ENCODE results near the gene EIF3A. TPM values are rescaled to one million over a fixed set of nuclear protein-coding genes. Genes with fewer than 3 reads are reported as not detected.

The EIF3A gene
- total RNA-seq (10 to 100 TPM; 91.2 to 97.0 TPM), polyA plus RNA-seq (ENCODE audit: insufficient read depth, low read depth, low replicate concordance) (71.1 TPM)
- long read RNA-seq, donor 1, full-length matches to known transcripts: 4 of 125 reads
- long read RNA-seq, donor 1, partial matches to known transcripts: 121 of 125 reads
- long read RNA-seq, donor 1, other reads (novel, unspliced or antisense): 0 of 125 reads
- long read RNA-seq, donor 2, full-length matches to known transcripts: 1 of 65 reads
- long read RNA-seq, donor 2, partial matches to known transcripts: 64 of 65 reads
- long read RNA-seq, donor 2, other reads (novel, unspliced or antisense): 0 of 65 reads

GRCh38 chr10:119080521-119081259 is at the start of gene EIF3A:
Gene EIF3A (minus strand): TSS chr10:119080817. CDS start chr10:119080676, 141 bp downstream.
- intact Hi-C loops (cut with DNase I; ENCODE audit: low total_unique reads): no loop called here
- Histone ChIP-seq H3K36me3 (ENCODE audit: low read depth, missing control alignments) (no peaks in the 10 kb centered on the region), H3K4me3 (peak within 1 kb of the TSS; percentile 92 to 99), H3K9me3 (no peaks in the 10 kb centered on the region), H3K27me3 (no peaks in the 10 kb centered on the region), H3K27ac (peak within 1 kb of the TSS; percentile 94 to 98), H3K4me1 (peaks cover 16% of the 10 kb centered on the region)
- 0 to 1% methylated on average over 23 to 50 of the region's 74 CpGs for WGBS, 2 donors
- DNase-seq: peak; percentile 94
- TF ChIP-seq, protein P1, sequence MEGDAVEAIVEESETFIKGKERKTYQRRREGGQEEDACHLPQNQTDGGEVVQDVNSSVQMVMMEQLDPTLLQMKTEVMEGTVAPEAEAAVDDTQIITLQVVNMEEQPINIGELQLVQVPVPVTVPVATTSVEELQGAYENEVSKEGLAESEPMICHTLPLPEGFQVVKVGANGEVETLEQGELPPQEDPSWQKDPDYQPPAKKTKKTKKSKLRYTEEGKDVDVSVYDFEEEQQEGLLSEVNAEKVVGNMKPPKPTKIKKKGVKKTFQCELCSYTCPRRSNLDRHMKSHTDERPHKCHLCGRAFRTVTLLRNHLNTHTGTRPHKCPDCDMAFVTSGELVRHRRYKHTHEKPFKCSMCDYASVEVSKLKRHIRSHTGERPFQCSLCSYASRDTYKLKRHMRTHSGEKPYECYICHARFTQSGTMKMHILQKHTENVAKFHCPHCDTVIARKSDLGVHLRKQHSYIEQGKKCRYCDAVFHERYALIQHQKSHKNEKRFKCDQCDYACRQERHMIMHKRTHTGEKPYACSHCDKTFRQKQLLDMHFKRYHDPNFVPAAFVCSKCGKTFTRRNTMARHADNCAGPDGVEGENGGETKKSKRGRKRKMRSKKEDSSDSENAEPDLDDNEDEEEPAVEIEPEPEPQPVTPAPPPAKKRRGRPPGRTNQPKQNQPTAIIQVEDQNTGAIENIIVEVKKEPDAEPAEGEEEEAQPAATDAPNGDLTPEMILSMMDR (IDR thresholded peaks at IDR 0.05): peak in 1 of 3 experiments; percentile 12
- peak; percentile 85 for TF ChIP-seq POLR2A (IDR thresholded peaks at IDR 0.05)

- H3K4me1 ChIP-seq: no peaks in the 10 kb centered on the region
- H3K27me3 ChIP-seq: no peaks in the 10 kb centered on the region
- H3K27ac ChIP-seq: no peak overlapping the region
- no peak for DNase-seq
- WGBS, 2 donors: 97 to 98% methylated on average over 4 of the region's 4 CpGs
- H3K36me3 ChIP-seq (ENCODE audit: low read depth, missing control alignments): no peaks in the 10 kb centered on the region
- TF ChIP-seq, protein P1 (IDR thresholded peaks at IDR 0.05): no peak
- TF ChIP-seq POLR2A (IDR thresholded peaks at IDR 0.05): no peak
- H3K9me3 ChIP-seq: no peaks in the 10 kb centered on the region
- H3K4me3 ChIP-seq: no peak overlapping the region
- intact Hi-C loops (cut with DNase I; ENCODE audit: low total_unique reads): no loop called here
Observed at GRCh38 chr10:119129721-119130120, 49.1 kb upstream of the EIF3A start.

DNA sequence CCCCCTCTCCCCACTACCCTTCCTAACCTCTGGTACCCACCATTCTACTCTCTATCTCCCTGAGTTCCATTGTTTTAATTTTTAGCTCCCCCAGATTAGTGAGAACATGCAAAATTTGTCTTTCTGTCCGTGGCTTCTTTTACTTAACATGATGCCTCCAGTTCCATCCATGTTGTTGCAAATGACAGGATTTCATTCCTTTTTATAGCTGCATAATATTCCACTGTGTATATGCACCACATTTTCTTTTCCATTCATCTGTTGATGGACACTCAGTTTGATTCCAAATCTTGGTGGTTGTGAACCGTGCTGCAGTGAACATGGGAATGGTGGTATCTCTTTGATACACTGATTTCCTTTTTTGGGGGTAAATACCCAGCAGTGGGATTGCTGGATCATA is 45.3 kb upstream of the EIF3A start:
- Histone ChIP-seq H3K4me1 (no peaks in the 10 kb centered on the region), H3K27me3 (no peaks in the 10 kb centered on the region), H3K4me3 (no peak overlapping the region), H3K27ac (no peak overlapping the region), H3K9me3 (no peaks in the 10 kb centered on the region), H3K36me3 (ENCODE audit: low read depth, missing control alignments) (no peaks in the 10 kb centered on the region)
- 95 to 98% methylated on average over 2 of the region's 2 CpGs for WGBS, 2 donors
- TF ChIP-seq, protein P1 (IDR thresholded peaks at IDR 0.05): no peak
- no peak for TF ChIP-seq POLR2A (IDR thresholded peaks at IDR 0.05)
- intact Hi-C loops (cut with DNase I; ENCODE audit: low total_unique reads): no loop called here
- DNase-seq: no peak

- Histone ChIP-seq H3K9me3 (no peaks in the 10 kb centered on the region), H3K36me3 (ENCODE audit: low read depth, missing control alignments) (no peaks in the 10 kb centered on the region), H3K4me1 (peaks cover 8% of the 10 kb centered on the region), H3K27ac (no peak overlapping the region), H3K27me3 (no peaks in the 10 kb centered on the region), H3K4me3 (no peak overlapping the region)
- DNase-seq: no peak
- 84 to 91% methylated on average over 2 of the region's 2 CpGs for WGBS, 2 donors
- no peak for TF ChIP-seq POLR2A (IDR thresholded peaks at IDR 0.05)
- TF ChIP-seq, protein P1 (IDR thresholded peaks at IDR 0.05): no peak
- intact Hi-C loops (cut with DNase I; ENCODE audit: low total_unique reads): no loop called here
Observed at GRCh38 chr10:119120875-119121274, 40.3 kb upstream of the EIF3A start.

Data from testis (tissue), 5 donors.